Measurements from ENCODE around the gene ADAMTSL1. TPM values are rescaled to one million over a fixed set of nuclear protein-coding genes. Genes with fewer than 3 reads are reported as not detected.

ADAMTSL1 gene
- total and polyA plus RNA-seq, 2 of the 13 experiments (the other 11 are each of a cell fraction or from before 2014, with no cell fraction given): not detected

DNA sequence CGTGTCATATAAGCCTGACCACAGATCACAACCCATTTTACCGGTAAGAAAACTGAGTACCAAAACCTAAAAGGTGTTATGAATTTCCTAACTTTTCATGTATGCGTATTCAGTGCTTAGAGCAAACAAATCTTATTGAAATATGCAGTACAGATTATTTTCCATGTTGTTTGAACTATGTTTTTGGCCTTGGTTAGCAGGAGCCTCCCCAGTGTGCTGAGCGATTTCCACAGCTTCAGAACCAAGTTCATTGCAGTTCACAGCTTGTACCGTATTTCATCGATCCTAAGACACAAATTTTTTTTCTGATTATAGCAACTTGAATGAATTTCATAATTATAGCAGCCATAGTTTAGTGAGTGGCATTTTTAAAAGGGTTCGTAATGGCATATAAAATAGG, 13.7 kb downstream of the ADAMTSL1 start (continued):
- TF ChIP-seq, protein P1, sequence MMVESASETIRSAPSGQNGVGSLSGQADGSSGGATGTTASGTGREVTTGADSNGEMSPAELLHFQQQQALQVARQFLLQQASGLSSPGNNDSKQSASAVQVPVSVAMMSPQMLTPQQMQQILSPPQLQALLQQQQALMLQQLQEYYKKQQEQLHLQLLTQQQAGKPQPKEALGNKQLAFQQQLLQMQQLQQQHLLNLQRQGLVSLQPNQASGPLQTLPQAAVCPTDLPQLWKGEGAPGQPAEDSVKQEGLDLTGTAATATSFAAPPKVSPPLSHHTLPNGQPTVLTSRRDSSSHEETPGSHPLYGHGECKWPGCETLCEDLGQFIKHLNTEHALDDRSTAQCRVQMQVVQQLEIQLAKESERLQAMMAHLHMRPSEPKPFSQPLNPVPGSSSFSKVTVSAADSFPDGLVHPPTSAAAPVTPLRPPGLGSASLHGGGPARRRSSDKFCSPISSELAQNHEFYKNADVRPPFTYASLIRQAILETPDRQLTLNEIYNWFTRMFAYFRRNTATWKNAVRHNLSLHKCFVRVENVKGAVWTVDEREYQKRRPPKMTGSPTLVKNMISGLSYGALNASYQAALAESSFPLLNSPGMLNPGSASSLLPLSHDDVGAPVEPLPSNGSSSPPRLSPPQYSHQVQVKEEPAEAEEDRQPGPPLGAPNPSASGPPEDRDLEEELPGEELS (CRISPR knock-in tag; IDR thresholded peaks at IDR 0.05): no peak
- TF ChIP-seq, protein P2, sequence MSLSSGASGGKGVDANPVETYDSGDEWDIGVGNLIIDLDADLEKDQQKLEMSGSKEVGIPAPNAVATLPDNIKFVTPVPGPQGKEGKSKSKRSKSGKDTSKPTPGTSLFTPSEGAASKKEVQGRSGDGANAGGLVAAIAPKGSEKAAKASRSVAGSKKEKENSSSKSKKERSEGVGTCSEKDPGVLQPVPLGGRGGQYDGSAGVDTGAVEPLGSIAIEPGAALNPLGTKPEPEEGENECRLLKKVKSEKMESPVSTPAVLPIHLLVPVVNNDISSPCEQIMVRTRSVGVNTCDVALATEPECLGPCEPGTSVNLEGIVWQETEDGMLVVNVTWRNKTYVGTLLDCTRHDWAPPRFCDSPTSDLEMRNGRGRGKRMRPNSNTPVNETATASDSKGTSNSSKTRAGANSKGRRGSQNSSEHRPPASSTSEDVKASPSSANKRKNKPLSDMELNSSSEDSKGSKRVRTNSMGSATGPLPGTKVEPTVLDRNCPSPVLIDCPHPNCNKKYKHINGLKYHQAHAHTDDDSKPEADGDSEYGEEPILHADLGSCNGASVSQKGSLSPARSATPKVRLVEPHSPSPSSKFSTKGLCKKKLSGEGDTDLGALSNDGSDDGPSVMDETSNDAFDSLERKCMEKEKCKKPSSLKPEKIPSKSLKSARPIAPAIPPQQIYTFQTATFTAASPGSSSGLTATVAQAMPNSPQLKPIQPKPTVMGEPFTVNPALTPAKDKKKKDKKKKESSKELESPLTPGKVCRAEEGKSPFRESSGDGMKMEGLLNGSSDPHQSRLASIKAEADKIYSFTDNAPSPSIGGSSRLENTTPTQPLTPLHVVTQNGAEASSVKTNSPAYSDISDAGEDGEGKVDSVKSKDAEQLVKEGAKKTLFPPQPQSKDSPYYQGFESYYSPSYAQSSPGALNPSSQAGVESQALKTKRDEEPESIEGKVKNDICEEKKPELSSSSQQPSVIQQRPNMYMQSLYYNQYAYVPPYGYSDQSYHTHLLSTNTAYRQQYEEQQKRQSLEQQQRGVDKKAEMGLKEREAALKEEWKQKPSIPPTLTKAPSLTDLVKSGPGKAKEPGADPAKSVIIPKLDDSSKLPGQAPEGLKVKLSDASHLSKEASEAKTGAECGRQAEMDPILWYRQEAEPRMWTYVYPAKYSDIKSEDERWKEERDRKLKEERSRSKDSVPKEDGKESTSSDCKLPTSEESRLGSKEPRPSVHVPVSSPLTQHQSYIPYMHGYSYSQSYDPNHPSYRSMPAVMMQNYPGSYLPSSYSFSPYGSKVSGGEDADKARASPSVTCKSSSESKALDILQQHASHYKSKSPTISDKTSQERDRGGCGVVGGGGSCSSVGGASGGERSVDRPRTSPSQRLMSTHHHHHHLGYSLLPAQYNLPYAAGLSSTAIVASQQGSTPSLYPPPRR (CRISPR knock-in tag; IDR thresholded peaks at IDR 0.05; ENCODE audit: borderline replicate concordance): no peak
- no peak for TF ChIP-seq ZNF567 (CRISPR knock-in tag; IDR thresholded peaks at IDR 0.05; ENCODE audit: borderline replicate concordance)
- TF ChIP-seq, protein P3, sequence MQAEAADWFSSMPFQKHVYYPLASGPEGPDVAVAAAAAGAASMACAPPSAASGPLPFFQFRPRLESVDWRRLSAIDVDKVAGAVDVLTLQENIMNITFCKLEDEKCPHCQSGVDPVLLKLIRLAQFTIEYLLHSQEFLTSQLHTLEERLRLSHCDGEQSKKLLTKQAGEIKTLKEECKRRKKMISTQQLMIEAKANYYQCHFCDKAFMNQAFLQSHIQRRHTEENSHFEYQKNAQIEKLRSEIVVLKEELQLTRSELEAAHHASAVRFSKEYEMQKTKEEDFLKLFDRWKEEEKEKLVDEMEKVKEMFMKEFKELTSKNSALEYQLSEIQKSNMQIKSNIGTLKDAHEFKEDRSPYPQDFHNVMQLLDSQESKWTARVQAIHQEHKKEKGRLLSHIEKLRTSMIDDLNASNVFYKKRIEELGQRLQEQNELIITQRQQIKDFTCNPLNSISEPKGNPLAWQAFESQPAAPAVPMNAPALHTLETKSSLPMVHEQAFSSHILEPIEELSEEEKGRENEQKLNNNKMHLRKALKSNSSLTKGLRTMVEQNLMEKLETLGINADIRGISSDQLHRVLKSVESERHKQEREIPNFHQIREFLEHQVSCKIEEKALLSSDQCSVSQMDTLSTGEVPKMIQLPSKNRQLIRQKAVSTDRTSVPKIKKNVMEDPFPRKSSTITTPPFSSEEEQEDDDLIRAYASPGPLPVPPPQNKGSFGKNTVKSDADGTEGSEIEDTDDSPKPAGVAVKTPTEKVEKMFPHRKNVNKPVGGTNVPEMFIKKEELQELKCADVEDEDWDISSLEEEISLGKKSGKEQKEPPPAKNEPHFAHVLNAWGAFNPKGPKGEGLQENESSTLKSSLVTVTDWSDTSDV (CRISPR knock-in tag; IDR thresholded peaks at IDR 0.05): no peak
- TF ChIP-seq XBP1 (CRISPR knock-in tag; IDR thresholded peaks at IDR 0.05): no peak
- TF ChIP-seq RNF2 (conservative IDR thresholded peaks at IDR 0.05; ENCODE audit: low read depth): no peak
- no peak for TF ChIP-seq RXRB (CRISPR knock-in tag; IDR thresholded peaks at IDR 0.05; ENCODE audit: borderline replicate concordance)

Data from HepG2 (cell line).